ENCODE measurements around the gene MSANTD2.

DNA sequence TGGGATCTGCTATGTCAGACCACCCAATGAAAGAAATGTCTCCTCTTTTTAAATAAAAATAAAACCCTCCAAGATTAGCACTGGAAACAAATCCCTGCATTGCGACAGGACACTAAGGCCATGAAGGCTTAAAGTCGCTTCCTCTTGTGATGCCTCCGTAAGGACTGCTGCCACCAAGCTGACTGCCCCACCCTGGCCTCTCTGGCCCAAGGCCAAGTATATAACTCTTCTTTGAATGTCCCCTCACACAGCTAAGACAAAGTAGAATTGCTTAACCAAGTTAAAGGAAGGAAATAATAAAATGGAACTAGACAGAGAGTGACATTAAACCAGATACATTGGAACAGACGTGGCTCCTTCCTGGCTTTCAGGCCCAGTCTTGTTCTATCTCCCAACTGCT, 68.0 kb downstream of the MSANTD2 start:
- TF ChIP-seq GATA2 (IDR thresholded peaks at IDR 0.05; ENCODE audit: low read depth, low read length) (no peak), GATA3 (IDR thresholded peaks at IDR 0.05; ENCODE audit: low read depth, low read length) (no peak)

All from SH-SY5Y (cell line).